SU-DHL-6 (cell line): ENCODE results near the gene ZBTB16.

Source experiments
- H2AFZ ChIP-seq: fragments of 200-600 bp; sonication (generic); 2 replicates; pipeline ENCODE4 v1.6.1; 2014; ENCODE audit warnings: low read depth, mild to moderate bottlenecking, moderate library complexity, mixed read lengths, antibody characterized with exemption, low read length; ENCODE audit not compliant: severe bottlenecking
- H3F3A ChIP-seq: fragments of 200-600 bp; shearing (Covaris generic); 2 replicates; pipeline ENCODE4 v1.6.0; 2016; ENCODE audit warnings: antibody characterized with exemption, mild to moderate bottlenecking; ENCODE audit not compliant: insufficient read depth
- H3K27ac ChIP-seq: fragments of 200-600 bp; sonication (generic); 2 replicates; pipeline ENCODE4 v1.5.1; 2016; ENCODE audit warnings: low read depth, mild to moderate bottlenecking, low read length, moderate library complexity, mixed read lengths
- H3K27me3 ChIP-seq: fragments of 200-600 bp; sonication (generic), shearing (Covaris generic); 2 replicates; pipeline ENCODE4 v1.6.0; 2014; ENCODE audit warnings: mild to moderate bottlenecking, low read length
- H3K36me3 ChIP-seq: fragments of 200-600 bp; sonication (generic); 2 replicates; pipeline ENCODE4 v1.6.1; 2014; ENCODE audit warnings: mild to moderate bottlenecking, low read length, mixed read lengths
- H3K4me2 ChIP-seq: fragments of 300-600, 200-600 bp; shearing (Covaris generic), sonication (generic); 2 replicates; pipeline ENCODE4 v1.6.0; 2014; ENCODE audit warnings: low read length, low read depth, mild to moderate bottlenecking; ENCODE audit not compliant: poor library complexity, severe bottlenecking
- H3K4me3 ChIP-seq: fragments of 200-600 bp; sonication (generic); 2 replicates; pipeline ENCODE4 v1.5.1; 2014; ENCODE audit warnings: antibody characterized with exemption, low read length, mild to moderate bottlenecking, mixed read lengths; ENCODE audit not compliant: insufficient read depth, poor library complexity, severe bottlenecking
- H3K79me2 ChIP-seq: fragments of 200-600 bp; sonication (generic); 2 replicates; pipeline ENCODE4 v1.6.1; 2014; ENCODE audit warnings: mild to moderate bottlenecking, low read length, moderate library complexity; ENCODE audit not compliant: insufficient read depth
- H3K9ac ChIP-seq: fragments of 200-600 bp; sonication (generic); 2 replicates; pipeline ENCODE4 v1.7.0; 2014; ENCODE audit warnings: mild to moderate bottlenecking, low read length
- H3K9me2 ChIP-seq: fragments of 200-600 bp; sonication (generic); replicated peaks from 2 replicates; pipeline ENCODE4 v1.6.1; 2014; ENCODE audit warnings: low read length; ENCODE audit not compliant: insufficient read depth
- H3K9me3 ChIP-seq: fragments of 200-600 bp; sonication (generic); 2 replicates; pipeline ENCODE4 v1.6.1; 2014; ENCODE audit warnings: low read length, mixed read lengths; ENCODE audit not compliant: insufficient read depth
- H4K20me1 ChIP-seq: fragments of 200-600 bp; sonication (generic); 2 replicates; pipeline ENCODE4 v1.6.1; 2014; ENCODE audit warnings: low read depth, mild to moderate bottlenecking, antibody characterized with exemption, low read length, moderate library complexity, mixed read lengths
- CTCF ChIP-seq: fragments of 200-600 bp; sonication (generic); IDR thresholded peaks from one replicate; pipeline ENCODE4 v1.5.1; 2017; ENCODE audit warnings: antibody characterized with exemption, mild to moderate bottlenecking, low read length, moderate library complexity; ENCODE audit not compliant: insufficient read depth, poor library complexity, severe bottlenecking
- EZH2phosphoT487 ChIP-seq: fragments of 200-600 bp; sonication (generic), shearing (Covaris generic); conservative IDR thresholded peaks from 2 replicates; pipeline ENCODE4 v1.6.1; 2018; ENCODE audit warnings: mild to moderate bottlenecking, antibody characterized with exemption, low read length, moderate library complexity, mixed read lengths

ZBTB16 gene

DNA sequence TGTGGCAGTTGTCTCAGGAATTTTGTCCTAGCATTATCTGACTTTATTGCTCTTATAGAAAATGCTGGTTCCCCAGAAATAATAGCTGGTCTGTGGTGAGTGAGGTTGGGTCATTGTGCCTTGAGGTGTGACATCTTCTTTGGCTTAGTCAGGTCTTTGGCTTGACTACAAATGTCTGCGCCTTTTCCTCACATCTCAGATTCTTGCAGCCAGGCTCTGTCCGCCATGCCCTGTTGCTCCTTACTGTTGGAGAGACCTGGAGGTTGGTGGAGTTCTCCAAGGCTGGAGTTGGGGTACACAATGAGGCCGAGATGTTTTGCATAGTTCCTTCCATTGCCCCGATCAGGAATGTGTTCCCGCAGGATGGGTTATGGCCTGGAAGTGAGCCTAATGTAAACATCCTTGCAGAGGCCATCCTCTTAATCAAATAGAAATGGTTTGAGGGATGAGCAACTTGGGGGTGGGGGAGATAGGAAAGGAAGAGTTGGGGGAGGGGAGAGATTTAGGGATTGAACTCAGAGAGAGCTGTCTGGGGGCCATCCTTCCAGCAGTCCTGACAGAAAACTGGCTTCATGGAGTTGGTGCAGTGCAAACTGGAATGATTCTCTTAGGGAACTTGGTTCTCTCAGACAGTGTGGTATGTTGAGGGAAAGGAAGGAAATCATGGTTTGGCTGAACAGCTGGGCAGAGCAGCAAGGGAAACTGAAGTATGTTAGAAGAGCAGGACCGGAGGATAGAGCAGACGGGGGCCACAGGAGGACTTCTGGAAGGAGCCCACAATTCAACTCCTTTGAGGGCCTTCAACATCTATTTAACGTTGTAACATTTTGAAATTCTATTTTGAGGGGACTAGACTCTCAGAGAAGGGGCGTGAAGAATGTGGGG lies 49.9 kb downstream of the ZBTB16 start:
- Histone ChIP-seq H2AFZ (no peak overlapping the region), H3F3A (no peaks in the 10 kb centered on the region), H3K36me3 (no peaks in the 10 kb centered on the region), H3K79me2 (no peaks in the 10 kb centered on the region), H3K9me3 (no peaks in the 10 kb centered on the region), H3K9me2 (no peaks in the 10 kb centered on the region), H3K4me3 (no peak overlapping the region), H3K9ac (no peak overlapping the region), H3K4me2 (no peak overlapping the region), H3K27me3 (no peaks in the 10 kb centered on the region), H4K20me1 (no peaks in the 10 kb centered on the region), H3K27ac (no peak overlapping the region)
- TF ChIP-seq CTCF (no peak), EZH2phosphoT487 (no peak)

DNA sequence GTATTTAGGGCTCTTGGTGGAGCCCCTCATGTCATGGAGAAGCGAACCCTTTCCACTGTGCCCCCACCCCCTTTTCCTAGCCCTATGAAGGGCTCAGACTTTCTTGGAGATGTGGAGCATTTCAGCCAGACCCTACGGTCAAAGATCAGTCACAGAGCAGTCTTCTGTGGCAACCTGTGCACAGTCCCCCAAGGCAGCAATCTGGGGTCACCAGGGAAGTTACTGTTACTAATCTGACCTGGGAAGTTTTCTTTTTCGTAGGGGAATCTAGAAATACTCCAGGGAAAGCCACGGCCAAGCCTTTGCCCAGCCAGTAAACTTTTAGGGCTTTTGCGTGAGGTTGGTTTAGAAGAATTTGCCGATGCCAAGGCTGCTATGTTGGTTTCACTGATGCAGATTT lies 50.6 kb downstream of the ZBTB16 start:
- Histone ChIP-seq H3K4me2 (no peak overlapping the region), H3K27me3 (no peaks in the 10 kb centered on the region), H3K79me2 (no peaks in the 10 kb centered on the region), H3K9me3 (no peaks in the 10 kb centered on the region), H4K20me1 (no peaks in the 10 kb centered on the region), H3F3A (no peaks in the 10 kb centered on the region), H2AFZ (no peak overlapping the region), H3K9me2 (no peaks in the 10 kb centered on the region), H3K9ac (no peak overlapping the region), H3K4me3 (no peak overlapping the region), H3K27ac (no peak overlapping the region), H3K36me3 (no peaks in the 10 kb centered on the region)
- TF ChIP-seq EZH2phosphoT487 (no peak), CTCF (no peak)

DNA sequence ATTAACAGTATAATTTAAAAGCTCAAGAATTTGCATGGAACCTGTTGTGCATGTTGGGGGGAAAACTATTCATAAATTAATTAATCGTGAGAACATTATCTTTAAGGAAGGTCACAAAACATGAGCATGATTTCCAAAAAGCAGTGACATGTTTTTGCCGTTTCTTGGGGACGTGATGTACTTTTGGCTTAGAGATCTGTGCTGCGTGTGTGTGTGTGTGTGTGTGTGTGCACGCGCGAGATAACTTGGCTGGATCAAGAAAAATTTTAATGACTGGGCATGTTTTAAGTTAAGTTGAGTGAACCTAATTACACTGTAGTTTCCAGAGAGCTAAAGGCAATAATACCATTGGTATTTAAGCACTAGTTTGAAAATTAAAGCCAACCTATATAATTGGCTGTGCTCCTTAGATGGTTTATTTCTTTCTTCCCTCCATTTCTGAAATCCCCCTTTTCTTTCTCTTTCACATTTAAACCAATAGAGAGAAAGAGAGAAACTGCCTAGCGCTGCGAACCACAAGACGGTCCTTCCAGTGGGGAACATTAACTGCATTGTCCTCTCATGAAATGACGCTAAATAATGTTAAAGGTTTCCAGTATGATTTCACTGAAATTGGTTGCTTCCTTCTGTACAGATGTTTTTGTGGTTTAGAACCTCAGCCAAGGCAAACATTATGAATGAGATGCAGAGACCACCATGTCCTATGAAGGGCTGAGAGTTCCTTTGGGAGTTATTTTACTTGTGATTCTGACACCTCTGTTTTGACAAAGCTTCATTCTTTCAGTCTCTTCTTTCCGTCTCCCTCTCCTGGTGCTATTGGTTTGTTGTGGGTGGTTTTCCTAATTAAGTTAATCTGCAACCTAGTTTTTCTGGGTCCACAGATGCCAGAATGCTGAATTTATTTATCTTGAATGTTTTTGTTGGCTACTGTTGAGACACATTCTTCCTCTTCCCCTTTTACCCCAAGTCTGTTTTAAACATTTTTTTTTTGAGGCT lies 51.7 kb downstream of the ZBTB16 start:
- Histone ChIP-seq H3K79me2 (no peaks in the 10 kb centered on the region), H3K27ac (no peak overlapping the region), H3K9me2 (no peaks in the 10 kb centered on the region), H3K9ac (no peak overlapping the region), H2AFZ (no peak overlapping the region), H3K36me3 (no peaks in the 10 kb centered on the region), H3K9me3 (no peaks in the 10 kb centered on the region), H3K4me3 (no peak overlapping the region), H3F3A (no peaks in the 10 kb centered on the region), H3K4me2 (no peak overlapping the region), H4K20me1 (no peaks in the 10 kb centered on the region), H3K27me3 (no peaks in the 10 kb centered on the region)
- no peak for TF ChIP-seq CTCF
- no peak for TF ChIP-seq EZH2phosphoT487
